Mesangial cell (primary cell): ENCODE measurements around the gene MAPK1IP1L. TPM values are rescaled to one million over a fixed set of nuclear protein-coding genes. Genes with fewer than 3 reads are reported as not detected.

ENCODE experiments used
- total RNA-seq: library from RNA; depleted of rRNA; stranded (reverse); fragments of >200 nt; gene quantifications from 2 replicates; pipeline ENCODE4 v1.2.3, GENCODE V29; 2015

Gene MAPK1IP1L
- total RNA-seq, result 93.0 and 124 TPM in 2 replicates

DNA sequence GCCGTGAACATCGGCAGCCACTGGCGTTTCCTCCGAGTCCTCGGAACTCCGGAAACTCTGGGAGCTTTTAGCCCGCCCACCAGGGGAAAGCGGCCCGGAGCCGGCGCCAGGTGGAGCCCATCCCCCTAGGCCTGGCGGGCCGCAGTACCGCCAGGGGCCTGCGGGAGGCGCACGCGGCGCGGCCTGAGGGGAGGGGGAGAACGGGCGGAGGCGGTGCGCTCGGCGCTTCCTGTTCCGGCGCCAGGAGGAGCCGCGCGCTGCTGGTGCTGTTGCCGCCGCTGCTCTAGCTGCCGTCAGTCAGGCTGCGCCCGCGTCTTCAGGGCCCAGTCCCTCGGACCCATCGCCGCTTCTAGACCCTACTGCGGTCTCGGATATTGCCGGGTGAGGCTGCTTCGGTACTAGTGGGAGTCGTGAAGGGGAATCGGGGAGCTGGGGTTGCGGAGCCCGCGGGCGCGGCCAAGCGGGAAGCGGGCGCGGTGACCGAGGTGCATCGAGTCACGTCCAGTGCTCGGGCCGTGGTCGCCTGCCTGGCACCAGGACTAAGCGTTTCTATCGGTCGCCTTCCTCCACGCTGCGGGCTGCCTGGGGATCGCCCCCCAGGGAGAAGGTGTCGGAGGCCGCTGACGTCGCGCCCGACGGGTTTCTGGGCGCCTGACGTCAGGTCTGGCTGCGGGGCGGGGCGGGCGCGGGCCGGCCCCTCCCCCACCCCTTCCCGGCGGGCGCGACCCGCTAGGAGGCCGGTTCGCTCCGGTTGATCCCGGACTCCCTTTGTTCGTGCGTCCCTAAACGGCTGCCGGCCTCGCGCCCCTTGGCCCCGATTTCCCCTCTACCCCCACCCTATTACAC is at the start of gene MAPK1IP1L:
MAPK1IP1L (plus strand) TSS at position 225 of the 846 bp plus-strand sequence. CDS start 10,037 bp downstream, outside the sequence.

DNA sequence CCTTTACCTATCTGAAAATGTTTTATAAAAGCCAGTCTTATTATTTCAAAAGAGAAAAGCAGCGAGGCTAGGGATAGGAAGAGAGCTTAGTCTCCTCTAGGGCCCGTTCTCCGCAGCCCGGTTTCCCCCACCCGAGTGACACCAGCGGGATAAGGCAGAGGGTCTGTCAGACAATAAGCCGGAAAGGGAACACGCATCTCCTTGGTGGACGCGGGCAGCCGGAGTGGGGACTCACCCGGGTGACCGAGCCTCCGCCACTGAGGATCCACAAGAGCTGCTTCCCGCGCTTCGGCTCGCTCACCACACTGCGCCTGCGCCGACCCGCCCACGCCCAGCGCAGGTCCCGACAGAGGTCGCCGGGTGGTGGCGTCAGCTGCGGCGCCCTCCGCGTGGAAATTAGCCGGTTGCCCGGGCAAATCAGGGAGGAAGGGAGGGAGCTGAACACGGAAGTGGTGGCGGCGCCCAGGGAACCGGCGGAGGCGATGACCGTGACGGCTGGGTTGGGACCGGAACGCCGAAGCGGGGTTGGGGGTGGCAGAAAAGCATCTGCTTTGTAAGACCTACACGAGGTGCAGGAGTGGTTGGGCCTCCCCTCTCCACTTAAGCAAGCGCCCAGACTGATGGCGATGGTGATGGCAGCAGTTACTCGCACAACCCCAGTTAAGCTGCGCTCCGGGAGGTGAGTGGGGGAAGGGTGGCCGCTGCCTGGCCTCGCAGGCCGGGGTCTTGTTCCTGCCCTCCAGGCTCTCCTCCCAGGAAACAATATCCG is 24.5 kb upstream of the MAPK1IP1L start, which contains the start of the genes SOCS4 and WDHD1:
SOCS4 (plus strand) TSS at position 444 of the 769 bp plus-strand sequence. CDS start 15,806 bp downstream, outside the sequence.
WDHD1 (minus strand) TSS at position 307 of the 769 bp plus-strand sequence. CDS start 312 bp downstream, outside the sequence.

Other genes with a start within 250 kb of the MAPK1IP1L start
- gene GCH1, start 148.8 kb upstream of the MAPK1IP1L start, total RNA-seq, result 2.4 and 6.8 TPM in 2 replicates
- 2.4 and 13.5 TPM in 2 replicates for gene WDHD1, start 24.5 kb upstream of the MAPK1IP1L start, total RNA-seq
- gene SOCS4, start 24.4 kb upstream of the MAPK1IP1L start, total RNA-seq, result 7.7 and 8.0 TPM in 2 replicates
- gene LGALS3, start 77.6 kb downstream of the MAPK1IP1L start, total RNA-seq, result 51.3 and 187 TPM in 2 replicates
- 1.9 and 52.8 TPM in 2 replicates for gene DLGAP5, start 139.9 kb downstream of the MAPK1IP1L start, total RNA-seq
- gene FBXO34, start 219.8 kb downstream of the MAPK1IP1L start, total RNA-seq, result 17.1 and 20.0 TPM in 2 replicates